ENCODE measurements around the gene CNEP1R1. TPM values are rescaled to one million over a fixed set of nuclear protein-coding genes. Genes with fewer than 3 reads are reported as not detected.
A peak's percentile ranks its signal among the peaks of the same experiment; 100 is the strongest.

CNEP1R1 gene
- total RNA-seq, 1 donor from 2014 or later: 35.5 TPM

GRCh38 chr16:50065624-50066481 lies 40.8 kb downstream of the CNEP1R1 start, which contains the start of gene HEATR3:
TSS of gene HEATR3 (plus strand) at chr16:50065970. CDS start at chr16:50066132, 162 bp downstream.
- DNase-seq: peak; percentile 96

DNA sequence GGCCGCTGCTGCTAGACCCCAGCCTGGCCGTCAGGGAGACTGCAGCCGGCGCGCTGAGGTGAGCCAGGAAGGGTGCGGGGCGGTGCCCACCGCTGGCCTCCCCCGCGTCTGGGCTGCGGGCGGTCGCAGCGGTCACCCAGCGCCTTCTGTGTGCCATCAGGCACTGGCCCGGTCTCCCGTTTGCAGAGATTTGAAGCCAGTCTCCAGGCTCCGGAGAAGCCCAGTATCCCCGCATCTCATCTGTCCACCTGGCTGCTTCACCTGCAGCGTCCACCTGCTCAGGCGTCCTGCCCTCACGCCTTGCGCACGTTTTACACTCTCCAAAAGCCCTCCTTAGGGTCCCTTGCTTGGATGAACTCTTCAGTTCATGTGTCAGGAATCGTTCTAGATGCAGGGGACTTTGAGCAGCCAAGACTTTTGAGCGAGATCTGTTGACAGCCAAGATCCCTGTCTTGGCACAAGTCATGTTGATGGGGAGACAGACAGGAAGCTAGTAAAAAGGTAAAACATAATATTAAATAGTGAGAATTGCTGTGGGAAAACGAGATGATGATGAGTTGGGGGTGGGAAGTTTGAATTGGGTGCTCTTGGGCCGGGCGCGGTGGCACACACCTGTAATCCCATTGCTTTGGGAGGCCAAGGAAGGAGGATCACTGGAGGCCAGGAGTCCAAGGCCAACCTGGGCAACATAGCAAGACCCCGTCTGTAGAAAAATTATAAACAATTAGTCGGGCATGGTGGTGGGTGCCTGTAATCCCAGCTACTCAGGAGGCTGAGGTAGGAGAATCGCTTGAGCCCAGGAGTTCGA lies 41.7 kb downstream of the CNEP1R1 start:
- no peak for DNase-seq

DNA sequence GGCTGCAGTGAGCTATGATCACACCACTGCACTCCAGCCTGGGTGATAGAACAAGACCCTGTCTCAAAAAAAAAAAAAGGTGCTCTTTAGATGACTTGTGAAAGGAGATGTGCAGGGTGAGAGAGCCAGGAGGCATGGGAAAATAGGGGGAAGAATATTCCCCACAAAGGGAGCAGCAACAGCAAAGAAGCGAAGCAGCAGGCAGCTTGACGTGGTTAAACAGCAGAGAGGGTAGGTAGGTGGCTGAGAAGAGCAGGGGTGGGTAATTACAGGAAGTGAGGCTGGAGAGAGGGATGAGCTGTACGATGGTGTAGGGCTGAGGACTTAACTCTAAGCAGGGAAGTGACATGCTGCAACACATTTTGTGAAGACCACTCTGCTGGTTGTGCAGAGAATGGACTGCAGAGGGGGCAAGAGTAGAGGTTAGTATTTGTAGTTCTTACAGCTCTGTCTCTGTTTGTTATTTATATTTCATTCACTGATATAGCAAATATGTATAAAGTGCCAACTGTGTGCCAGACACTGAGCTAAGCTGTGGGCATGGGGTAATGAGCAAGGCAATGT lies 42.3 kb downstream of the CNEP1R1 start:
- DNase-seq: peak; percentile 59

GRCh38 chr16:50068550-50068949 lies 43.5 kb downstream of the CNEP1R1 start:
- no peak for DNase-seq

GRCh38 chr16:50069060-50069459 lies 44.0 kb downstream of the CNEP1R1 start:
- DNase-seq: no peak

GRCh38 chr16:50071075-50071671 lies 46.1 kb downstream of the CNEP1R1 start:
- DNase-seq: no peak

GRCh38 chr16:50072730-50073129 lies 47.7 kb downstream of the CNEP1R1 start:
- DNase-seq: no peak

- no peak for DNase-seq
These were observed 54.5 kb downstream of the CNEP1R1 start for GRCh38 chr16:50079397-50080140.

DNA sequence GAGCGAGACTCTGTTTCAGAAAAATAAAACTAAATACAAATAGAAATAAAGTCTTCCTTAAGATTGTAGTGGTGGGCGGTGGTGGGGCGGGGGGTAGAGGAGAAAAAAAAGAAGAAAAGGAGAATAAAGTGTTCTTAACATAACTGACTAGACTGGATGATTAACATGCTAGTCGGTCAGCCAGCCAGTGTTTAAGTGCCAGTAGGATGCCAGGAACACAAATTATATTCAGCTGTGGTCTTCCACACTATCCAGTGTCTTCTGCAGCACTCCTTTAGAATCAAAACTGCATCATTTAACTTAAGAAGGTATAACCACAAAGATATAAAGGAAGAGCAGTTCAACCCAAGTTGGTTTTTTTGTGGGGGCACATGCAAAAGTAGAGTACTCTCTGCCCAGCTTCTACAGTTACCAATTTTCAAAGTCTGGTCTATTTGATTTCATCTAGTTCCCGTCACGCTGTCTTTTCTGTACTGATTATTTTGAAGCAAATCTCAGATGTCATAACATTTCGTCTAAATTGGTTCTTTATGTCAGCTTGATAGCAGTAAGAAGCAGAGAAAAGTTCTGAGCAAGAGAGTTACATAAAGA lies 56.5 kb downstream of the CNEP1R1 start:
- DNase-seq: no peak

DNA sequence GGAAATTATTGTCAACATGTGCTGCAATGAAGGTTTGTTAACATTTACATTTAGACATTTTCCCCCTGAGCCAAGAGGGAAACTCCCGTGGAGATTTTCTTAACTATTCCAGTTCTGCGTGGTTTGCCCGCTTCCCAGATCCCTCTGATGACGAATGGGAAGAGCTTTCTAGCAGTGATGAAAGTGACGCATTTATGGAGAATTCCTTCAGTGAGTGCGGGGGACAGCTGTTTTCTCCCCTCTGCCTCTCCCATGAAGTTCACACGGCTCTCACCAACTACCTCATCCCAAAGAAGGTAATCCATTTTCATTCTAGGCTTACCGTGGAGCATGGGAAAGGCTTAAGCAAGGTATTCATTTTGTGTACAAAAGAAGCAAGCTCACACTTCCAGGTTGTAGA lies 59.0 kb downstream of the CNEP1R1 start:
- no peak for DNase-seq

- no peak for DNase-seq
These were observed 61.2 kb downstream of the CNEP1R1 start for GRCh38 chr16:50086176-50086575.

Small RNAs within 50 kb of the gene (small RNA-seq; reads per million reads assigned to genes)
- not detected for gene RF00017 (ENCODE audit: low replicate concordance)

Other genes starting within 250 kb of the CNEP1R1 start
- gene ZNF423, start 169.1 kb upstream of the CNEP1R1 start, total RNA-seq: 22.5 TPM
- gene HEATR3, start 40.7 kb downstream of the CNEP1R1 start, total RNA-seq: 20.2 TPM
- gene TENT4B, start 128.1 kb downstream of the CNEP1R1 start, total RNA-seq: 10.3 TPM
- 31.0 TPM for gene ADCY7, start 241.3 kb downstream of the CNEP1R1 start, total RNA-seq

Data from tongue (tissue), 3 donors.